Skin of body (tissue), 2 donors: ENCODE measurements around the gene KRT8. TPM values are rescaled to one million over a fixed set of nuclear protein-coding genes. Genes with fewer than 3 reads are reported as not detected.
A peak's percentile ranks its signal among the peaks of the same experiment; 100 is the strongest.
"Not testable (repeated sequence)": the region's sequence is repeated elsewhere in the genome, so short reads cannot be mapped to it uniquely, and the experiment has no call there.

Experiments
- DNase-seq: peaks from one replicate; lab custom pipeline; 2025; lab: John Stamatoyannopoulos, UW
- total RNA-seq: library from RNA; depleted of rRNA; stranded (reverse); fragments of >200 nt; gene quantifications from one replicate; pipeline ENCODE4 v1.2.3, GENCODE V29; 2014

KRT8 gene
- total RNA-seq, 1 donor from 2014 or later, result 16.2 TPM

- no peak for DNase-seq
Measured at GRCh38 chr12:52874573-52875435, 30.1 kb downstream of the KRT8 start.

- peak; percentile 66 for DNase-seq
Measured at GRCh38 chr12:52873832-52874572, 30.9 kb downstream of the KRT8 start.

GRCh38 chr12:52873513-52873831 is 31.4 kb downstream of the KRT8 start:
- DNase-seq, result no peak

- no peak for DNase-seq
Measured at GRCh38 chr12:52872644-52873389, 32.1 kb downstream of the KRT8 start.

- DNase-seq, result peak; percentile 79
Measured at GRCh38 chr12:52871291-52872039, 33.4 kb downstream of the KRT8 start.

- no peak for DNase-seq
Measured at GRCh38 chr12:52870361-52871290, 34.2 kb downstream of the KRT8 start.

GRCh38 chr12:52867642-52868041 is 37.2 kb downstream of the KRT8 start:
- peak; percentile 36 for DNase-seq

- DNase-seq, result no peak
Measured at GRCh38 chr12:52867152-52867551, 37.7 kb downstream of the KRT8 start.

- peak; percentile 43 for DNase-seq
Measured at GRCh38 chr12:52865090-52865944, 39.6 kb downstream of the KRT8 start.

GRCh38 chr12:52862023-52862422 is 42.9 kb downstream of the KRT8 start:
- no peak for DNase-seq

- DNase-seq, result no peak
Measured at GRCh38 chr12:52861511-52861910, 43.4 kb downstream of the KRT8 start.

- peak; percentile 35 for DNase-seq
Measured at GRCh38 chr12:52860102-52860823, 44.6 kb downstream of the KRT8 start.

GRCh38 chr12:52857500-52857899 is 47.4 kb downstream of the KRT8 start:
- no peak for DNase-seq

- no peak for DNase-seq
Measured at GRCh38 chr12:52856787-52857186, 48.1 kb downstream of the KRT8 start.

- not testable (repeated sequence) for DNase-seq
Measured at GRCh38 chr12:52856077-52856476, 48.8 kb downstream of the KRT8 start.

GRCh38 chr12:52851787-52852186 is 53.1 kb downstream of the KRT8 start:
- DNase-seq, result no peak

- DNase-seq, result no peak
Measured at GRCh38 chr12:52850681-52851080, 54.2 kb downstream of the KRT8 start.

- DNase-seq, result no peak
Measured at GRCh38 chr12:52849511-52849910, 55.4 kb downstream of the KRT8 start.
